IPS-15b (cell line): ENCODE data around the gene RABEP1.

ENCODE experiments used
- H3K27me3 ChIP-seq: one replicate; pipeline ENCODE4 v1.6.1; 2013; ENCODE audit warnings: low read length; ENCODE audit not compliant: control insufficient read depth, insufficient read depth
- H3K36me3 ChIP-seq: one replicate; pipeline ENCODE4 v1.6.1; 2013; ENCODE audit warnings: low read length; ENCODE audit not compliant: control insufficient read depth, insufficient read depth
- H3K4me1 ChIP-seq: one replicate; pipeline ENCODE4 v1.6.1; 2013; ENCODE audit warnings: mild to moderate bottlenecking, low read length; ENCODE audit not compliant: control insufficient read depth, insufficient read depth
- H3K4me3 ChIP-seq: one replicate; pipeline ENCODE4 v1.5.1; 2013; ENCODE audit warnings: low read depth, low read length
- H3K9ac ChIP-seq: one replicate; pipeline ENCODE4 v1.6.1; 2013; ENCODE audit warnings: low read depth, mild to moderate bottlenecking, low read length
- H3K9me3 ChIP-seq: one replicate; pipeline ENCODE4 v1.6.1; 2013; ENCODE audit warnings: mild to moderate bottlenecking, low read length; ENCODE audit not compliant: control insufficient read depth, insufficient read depth

RABEP1 gene

DNA sequence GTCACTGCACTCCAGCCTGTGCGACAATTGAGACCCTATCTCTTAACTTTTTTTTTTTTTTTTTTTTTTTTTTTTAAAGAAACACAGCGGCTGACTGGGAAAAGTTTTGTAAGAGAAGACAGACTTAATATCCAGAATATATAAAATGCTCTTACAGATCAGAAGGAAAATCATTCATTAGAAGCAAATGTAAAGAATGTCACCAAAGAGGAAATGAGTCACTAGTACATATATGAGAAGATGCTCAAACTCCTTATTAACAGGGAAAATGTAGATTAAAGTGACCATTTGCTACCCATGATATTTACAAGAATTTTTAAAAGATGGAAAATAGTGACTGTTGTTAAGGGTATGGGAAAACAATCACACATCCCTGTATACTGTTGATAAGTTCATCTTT is 48.9 kb downstream of the RABEP1 start:
- H3K9ac ChIP-seq, result no peak overlapping the region
- H3K27me3 ChIP-seq, result no peaks in the 10 kb centered on the region
- H3K36me3 ChIP-seq, result peaks cover 2% of the 10 kb centered on the region
- no peak overlapping the region for H3K4me3 ChIP-seq
- no peaks in the 10 kb centered on the region for H3K4me1 ChIP-seq
- no peaks in the 10 kb centered on the region for H3K9me3 ChIP-seq

DNA sequence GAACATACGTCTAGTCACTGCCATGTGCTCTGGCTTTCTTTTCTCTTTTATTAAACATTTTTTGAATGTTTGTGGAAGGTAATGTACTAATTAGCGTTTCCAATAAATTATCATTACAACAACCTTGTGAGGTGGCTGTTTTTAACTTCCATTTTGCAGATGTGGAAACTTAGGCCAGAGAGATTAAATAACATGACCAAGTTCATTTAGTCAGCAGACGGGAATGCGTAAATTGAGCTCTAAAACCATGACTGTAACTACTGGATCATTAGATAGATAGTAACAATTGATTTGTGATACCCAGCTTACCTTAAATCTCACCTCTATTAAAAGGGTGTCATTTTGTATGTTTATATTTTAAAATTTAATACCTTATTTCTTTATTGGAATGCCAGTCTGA is 49.4 kb downstream of the RABEP1 start:
- no peak overlapping the region for H3K9ac ChIP-seq
- no peaks in the 10 kb centered on the region for H3K4me1 ChIP-seq
- no peak overlapping the region for H3K4me3 ChIP-seq
- peaks cover 2% of the 10 kb centered on the region for H3K36me3 ChIP-seq
- H3K27me3 ChIP-seq, result no peaks in the 10 kb centered on the region
- no peaks in the 10 kb centered on the region for H3K9me3 ChIP-seq

DNA sequence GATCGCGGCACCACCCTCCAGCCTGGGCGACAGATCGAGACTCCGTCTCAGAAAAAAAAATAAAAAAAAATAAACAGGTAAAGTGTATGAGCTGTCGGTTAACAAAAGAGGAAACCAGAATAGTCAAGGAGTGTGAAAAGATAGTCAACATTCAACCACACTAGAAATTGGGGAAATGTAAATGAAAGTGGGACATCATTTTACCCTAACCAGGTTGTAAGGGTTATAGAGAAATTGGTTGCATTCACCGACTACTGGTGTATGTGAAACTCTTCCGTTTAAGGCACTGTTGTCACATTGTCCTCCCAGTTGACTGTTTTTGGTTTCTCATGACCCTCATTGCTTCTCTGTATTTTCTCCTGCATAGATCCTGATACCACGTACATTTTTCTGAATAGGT is 62.8 kb downstream of the RABEP1 start:
- H3K4me1 ChIP-seq, result no peaks in the 10 kb centered on the region
- no peaks in the 10 kb centered on the region for H3K9me3 ChIP-seq
- H3K36me3 ChIP-seq, result no peaks in the 10 kb centered on the region
- no peaks in the 10 kb centered on the region for H3K27me3 ChIP-seq
- H3K9ac ChIP-seq, result no peak overlapping the region
- H3K4me3 ChIP-seq, result no peak overlapping the region

DNA sequence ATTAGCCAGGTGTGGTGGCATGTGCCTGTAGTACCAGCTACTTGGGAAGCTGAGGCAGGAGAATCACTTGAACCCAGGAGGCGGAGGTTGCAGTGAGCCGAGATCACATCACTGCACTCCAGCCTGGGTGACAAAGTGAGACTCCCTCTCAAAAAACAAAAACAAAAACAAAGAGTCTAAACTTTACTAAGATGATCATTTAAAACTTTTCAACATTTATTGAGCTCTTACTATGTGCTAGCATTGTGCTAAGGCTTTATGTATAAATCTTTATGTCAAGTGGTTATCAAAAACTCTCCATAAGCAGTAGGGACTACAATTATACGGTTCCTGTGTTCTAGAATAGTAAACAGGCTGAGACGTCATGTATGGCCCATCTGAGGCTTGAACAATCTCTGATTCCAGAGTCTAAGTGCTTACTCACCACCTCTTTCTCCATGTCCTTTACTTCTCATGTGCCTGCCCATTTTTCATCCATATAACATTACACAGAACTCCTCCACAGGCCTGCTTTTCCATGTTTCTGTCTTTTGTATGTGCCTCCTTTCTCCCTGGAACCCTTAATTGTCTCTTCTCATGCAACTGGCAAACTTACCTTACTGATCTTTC is 70.7 kb downstream of the RABEP1 start:
- Histone ChIP-seq H3K9me3 (no peaks in the 10 kb centered on the region), H3K9ac (no peak overlapping the region), H3K27me3 (no peaks in the 10 kb centered on the region), H3K4me3 (no peak overlapping the region), H3K36me3 (peaks cover 3% of the 10 kb centered on the region), H3K4me1 (no peaks in the 10 kb centered on the region)

DNA sequence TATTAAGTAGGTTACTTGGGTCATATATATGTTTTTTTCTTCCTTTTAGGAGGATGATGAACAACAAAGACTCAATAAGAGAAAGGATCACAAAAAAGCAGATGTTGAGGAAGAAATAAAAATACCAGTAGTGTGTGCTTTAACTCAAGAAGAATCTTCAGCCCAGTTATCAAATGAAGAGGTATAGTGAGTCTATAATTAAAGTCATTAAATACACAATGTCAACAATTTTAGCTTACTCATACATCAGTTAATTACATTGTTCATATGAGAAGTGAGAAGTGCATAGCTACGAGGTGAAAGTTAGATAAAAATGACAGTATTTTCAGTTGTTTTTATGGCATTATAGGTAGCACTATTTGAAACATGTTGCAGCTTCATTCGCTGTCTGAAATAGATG is 72.2 kb downstream of the RABEP1 start:
- Histone ChIP-seq H3K4me3 (no peak overlapping the region), H3K36me3 (peaks cover 6% of the 10 kb centered on the region), H3K9ac (no peak overlapping the region), H3K4me1 (no peaks in the 10 kb centered on the region), H3K9me3 (no peaks in the 10 kb centered on the region), H3K27me3 (no peaks in the 10 kb centered on the region)

DNA sequence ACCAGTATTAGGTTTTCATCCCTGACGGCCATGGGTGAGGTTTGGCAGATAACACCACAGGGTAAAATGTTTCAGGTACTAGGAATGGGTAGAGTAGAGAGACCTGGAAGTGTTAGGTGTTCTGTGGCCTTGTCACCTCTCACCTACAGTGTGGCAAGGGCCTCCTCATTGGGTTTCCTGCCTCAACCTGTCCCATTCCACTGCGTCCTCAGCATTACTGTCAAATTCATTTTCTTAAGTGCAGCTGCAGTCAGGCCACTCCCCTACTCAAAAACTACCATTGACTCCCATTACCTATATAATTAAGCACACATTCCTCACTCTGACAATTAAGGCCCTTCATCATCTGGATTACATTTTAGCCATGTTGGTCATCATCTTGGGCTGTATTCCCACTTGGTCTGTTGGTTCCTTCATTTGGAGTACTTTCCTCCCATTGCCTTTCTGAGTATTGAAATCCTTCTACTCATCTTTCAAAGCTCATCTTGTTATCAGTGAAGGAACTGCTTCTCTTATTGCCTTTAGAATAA is 72.9 kb downstream of the RABEP1 start:
- no peaks in the 10 kb centered on the region for H3K27me3 ChIP-seq
- H3K36me3 ChIP-seq, result peaks cover 6% of the 10 kb centered on the region
- H3K9ac ChIP-seq, result no peak overlapping the region
- no peaks in the 10 kb centered on the region for H3K9me3 ChIP-seq
- no peaks in the 10 kb centered on the region for H3K4me1 ChIP-seq
- H3K4me3 ChIP-seq, result no peak overlapping the region

DNA sequence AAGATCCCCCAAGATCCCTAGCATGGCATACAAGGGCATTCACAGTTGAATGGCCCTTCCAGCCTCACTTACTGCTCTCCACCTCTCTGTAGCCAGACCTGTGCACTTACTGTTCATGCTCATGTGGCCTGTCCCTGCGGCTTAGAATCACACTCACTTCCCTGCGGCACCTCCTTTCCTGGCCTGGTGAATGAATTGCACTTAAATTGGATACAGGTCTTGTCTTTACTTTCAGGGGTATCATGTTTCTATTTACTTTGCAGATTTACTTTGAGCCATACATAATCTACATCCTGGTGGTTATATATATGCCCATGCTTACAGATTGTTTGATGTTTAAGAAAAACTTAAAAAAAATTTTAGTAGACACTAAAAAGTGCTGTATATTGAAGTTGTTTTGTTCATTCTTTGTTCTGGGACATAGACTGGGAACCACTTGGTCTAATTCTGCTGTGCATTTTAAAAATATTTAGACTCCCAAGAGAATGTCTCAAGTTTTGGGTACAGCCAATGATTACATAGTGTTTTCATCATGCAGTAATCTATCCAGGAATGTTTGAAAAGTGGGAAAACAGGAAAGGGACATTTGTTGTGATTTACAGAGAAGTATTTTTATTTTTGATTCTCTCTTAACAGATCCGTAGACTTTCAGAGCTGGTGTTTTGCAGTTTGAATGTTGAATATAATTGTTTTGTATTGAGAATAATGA is 73.5 kb downstream of the RABEP1 start:
- Histone ChIP-seq H3K9ac (no peak overlapping the region), H3K36me3 (peaks cover 6% of the 10 kb centered on the region), H3K4me3 (no peak overlapping the region), H3K9me3 (no peaks in the 10 kb centered on the region), H3K27me3 (no peaks in the 10 kb centered on the region), H3K4me1 (no peaks in the 10 kb centered on the region)

DNA sequence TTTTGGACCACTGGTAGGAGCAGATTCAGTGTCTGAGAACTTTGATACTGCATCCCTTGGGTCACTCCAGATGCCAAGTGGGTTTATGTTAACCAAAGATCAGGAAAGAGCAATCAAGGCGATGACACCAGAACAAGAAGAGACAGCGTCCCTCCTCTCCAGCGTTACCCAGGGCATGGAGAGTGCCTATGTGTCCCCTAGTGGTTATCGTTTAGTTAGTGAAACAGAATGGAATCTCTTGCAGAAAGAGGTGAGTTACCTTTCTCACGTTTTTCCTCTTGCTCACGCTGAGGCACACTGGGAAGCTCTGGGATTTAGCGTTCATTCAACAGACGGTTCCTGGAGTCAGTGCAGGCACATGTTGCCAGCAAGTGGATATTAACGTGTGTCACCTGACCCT is 79.3 kb downstream of the RABEP1 start:
- Histone ChIP-seq H3K27me3 (no peaks in the 10 kb centered on the region), H3K9me3 (no peaks in the 10 kb centered on the region), H3K4me3 (no peak overlapping the region), H3K4me1 (peaks cover 13% of the 10 kb centered on the region), H3K9ac (no peak overlapping the region), H3K36me3 (peaks cover 10% of the 10 kb centered on the region)

DNA sequence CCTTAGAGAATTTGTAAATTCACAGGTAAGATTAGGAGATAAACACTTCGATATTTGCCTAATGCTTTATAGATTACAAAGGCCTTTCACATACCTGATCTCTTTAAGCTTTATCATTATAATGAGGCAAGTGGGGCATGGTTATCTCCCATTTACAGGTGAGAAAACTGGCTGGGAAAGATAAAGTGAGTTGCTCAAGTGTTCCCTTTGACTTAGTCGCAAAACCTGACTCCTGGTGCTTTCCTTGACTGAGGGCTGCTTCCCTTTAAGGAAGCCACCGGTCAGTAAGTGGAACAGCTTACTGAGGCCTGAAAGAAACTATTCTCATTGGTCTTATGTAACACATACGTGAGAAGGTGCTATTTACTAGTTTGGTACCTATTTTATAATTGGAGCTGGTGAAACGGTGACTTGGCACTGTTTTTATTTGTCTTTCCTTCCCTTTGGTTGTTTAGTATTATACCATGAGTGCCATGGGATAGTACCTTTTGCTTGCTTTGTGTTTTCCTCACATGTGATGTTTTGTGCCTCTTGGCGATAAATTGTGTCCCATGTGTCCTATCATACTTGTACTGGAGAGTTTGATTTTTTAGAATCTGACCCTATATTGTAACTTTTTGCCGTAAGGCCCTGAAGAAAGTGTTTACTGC is 80.2 kb downstream of the RABEP1 start:
- H3K36me3 ChIP-seq, result peaks cover 10% of the 10 kb centered on the region
- H3K4me1 ChIP-seq, result peaks cover 13% of the 10 kb centered on the region
- H3K9me3 ChIP-seq, result no peaks in the 10 kb centered on the region
- no peak overlapping the region for H3K9ac ChIP-seq
- H3K4me3 ChIP-seq, result no peak overlapping the region
- H3K27me3 ChIP-seq, result no peaks in the 10 kb centered on the region

DNA sequence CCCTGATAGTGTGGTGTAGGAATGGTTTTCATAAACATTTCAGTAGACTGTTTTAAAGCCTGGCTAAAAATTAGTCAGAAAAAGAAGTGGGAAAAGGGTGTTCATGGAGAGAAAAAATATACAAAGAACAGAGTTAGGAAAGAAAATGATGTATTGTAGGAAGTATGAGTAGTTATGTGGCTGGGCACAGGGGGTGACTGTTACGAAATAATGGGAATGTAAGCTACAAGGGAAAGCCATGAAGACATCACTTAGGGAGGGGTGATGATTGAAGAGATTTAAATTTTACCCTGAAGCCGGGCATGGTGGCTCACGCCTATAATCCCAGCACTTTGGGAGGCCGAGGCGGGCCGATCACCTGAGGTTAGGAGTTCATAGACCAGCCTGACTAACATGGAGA is 82.1 kb downstream of the RABEP1 start:
- Histone ChIP-seq H3K4me1 (peaks cover 13% of the 10 kb centered on the region), H3K27me3 (no peaks in the 10 kb centered on the region), H3K36me3 (peaks cover 4% of the 10 kb centered on the region), H3K9ac (no peak overlapping the region), H3K9me3 (no peaks in the 10 kb centered on the region), H3K4me3 (no peak overlapping the region)

DNA sequence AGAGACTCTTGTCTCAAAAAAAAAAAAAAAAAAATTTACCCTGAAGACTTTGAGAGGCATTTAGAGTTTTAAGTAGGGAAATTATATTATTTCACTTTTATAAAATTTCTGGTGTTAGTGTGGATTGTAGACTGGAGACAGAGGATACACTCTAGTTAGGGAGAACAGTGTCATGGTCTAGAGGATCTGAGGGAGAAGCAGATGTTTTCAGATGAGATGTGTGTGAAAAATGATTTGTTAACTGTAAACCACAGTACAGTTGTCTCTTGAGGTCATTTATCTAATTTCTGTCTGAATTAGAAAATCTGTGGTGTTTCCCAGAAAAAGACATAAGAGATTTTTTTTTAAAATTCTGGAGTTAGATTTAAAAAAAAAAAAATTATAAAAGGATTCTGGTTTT is 82.6 kb downstream of the RABEP1 start:
- Histone ChIP-seq H3K9me3 (no peaks in the 10 kb centered on the region), H3K4me1 (peaks cover 13% of the 10 kb centered on the region), H3K36me3 (peaks cover 4% of the 10 kb centered on the region), H3K9ac (no peak overlapping the region), H3K4me3 (no peak overlapping the region), H3K27me3 (no peaks in the 10 kb centered on the region)

DNA sequence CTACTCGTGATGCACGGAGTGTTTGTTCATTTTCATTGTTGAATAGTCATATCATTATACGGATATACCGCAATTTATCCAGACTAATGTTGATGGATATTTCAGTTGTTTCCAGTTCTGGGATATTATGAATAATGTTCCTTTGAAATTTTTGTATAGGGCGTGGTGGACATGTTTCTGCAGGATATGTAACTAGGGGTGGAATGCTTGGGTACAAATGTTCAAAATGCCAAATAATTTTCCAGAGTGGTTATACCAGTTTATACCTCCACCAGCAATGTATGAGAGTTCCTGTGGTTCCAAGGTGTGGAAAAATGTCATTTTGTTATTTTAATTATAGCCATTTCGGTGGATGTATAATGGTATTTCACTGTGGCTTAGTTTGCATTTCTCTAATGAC is 83.7 kb downstream of the RABEP1 start:
- peaks cover 4% of the 10 kb centered on the region for H3K36me3 ChIP-seq
- H3K9ac ChIP-seq, result no peak overlapping the region
- H3K4me1 ChIP-seq, result peaks cover 13% of the 10 kb centered on the region
- H3K4me3 ChIP-seq, result no peak overlapping the region
- no peaks in the 10 kb centered on the region for H3K27me3 ChIP-seq
- H3K9me3 ChIP-seq, result no peaks in the 10 kb centered on the region
